Retinal pigment epithelial cell (primary cell): ENCODE results near the gene SON.
A peak's percentile ranks its signal among the peaks of the same experiment; 100 is the strongest.

ENCODE experiments used
- DNase-seq: peaks from one replicate; pipeline ENCODE4 v3.0.0-alpha.2; 2010; ENCODE audit warnings: low read depth
- H3K4me3 ChIP-seq: 2 replicates; pipeline ENCODE4 v1.5.1; 2011; ENCODE audit warnings: mild to moderate bottlenecking, low read length, control low read depth, moderate library complexity
- CTCF ChIP-seq: conservative IDR thresholded peaks from 2 replicates; pipeline ENCODE4 v1.5.1; 2011; ENCODE audit warnings: low read depth, low read length, control low read depth, inconsistent platforms

Gene SON

GRCh38 chr21:33531007-33531406, 11.8 kb upstream of the SON start:
- H3K4me3 ChIP-seq, result no peak overlapping the region
- no peak for TF ChIP-seq CTCF
- no peak for DNase-seq

GRCh38 chr21:33537212-33537611, 5.6 kb upstream of the SON start:
- no peak overlapping the region for H3K4me3 ChIP-seq
- TF ChIP-seq CTCF, result no peak
- DNase-seq, result no peak

- no peak for TF ChIP-seq CTCF
- DNase-seq, result no peak
- H3K4me3 ChIP-seq, result no peak overlapping the region
Measured at GRCh38 chr21:33539616-33540015, 3.2 kb upstream of the SON start.

- TF ChIP-seq CTCF, result no peak
- H3K4me3 ChIP-seq, result peak overlapping the region; percentile 90
- no peak for DNase-seq
Measured at GRCh38 chr21:33540711-33541104, 2.1 kb upstream of the SON start.

GRCh38 chr21:33541105-33541711, 1.6 kb upstream of the SON start:
- peak overlapping the region; percentile 90 for H3K4me3 ChIP-seq
- TF ChIP-seq CTCF, result no peak
- DNase-seq, result no peak

- peak within 1 kb of the TSS; percentile 90 for H3K4me3 ChIP-seq
- peak; percentile 38 for DNase-seq
- no peak for TF ChIP-seq CTCF
Measured at GRCh38 chr21:33541756-33542639, 840 bp upstream of the SON start, which contains the start of gene GART. GART (minus strand) TSS chr21:33542117; CDS start chr21:33539315, 2,802 bp downstream.
